ENCODE results near the gene AKNA. TPM values are rescaled to one million over a fixed set of nuclear protein-coding genes. Genes with fewer than 3 reads are reported as not detected.
A peak's percentile ranks its signal among the peaks of the same experiment; 100 is the strongest.

Gene AKNA
- total RNA-seq, 1 donor from 2014 or later = 55.0 TPM

- no peaks in the 10 kb centered on the region for H3K9me3 ChIP-seq
- no peak overlapping the region for H3K27ac ChIP-seq
- H3K27me3 ChIP-seq = no peaks in the 10 kb centered on the region
- TF ChIP-seq, protein P1, sequence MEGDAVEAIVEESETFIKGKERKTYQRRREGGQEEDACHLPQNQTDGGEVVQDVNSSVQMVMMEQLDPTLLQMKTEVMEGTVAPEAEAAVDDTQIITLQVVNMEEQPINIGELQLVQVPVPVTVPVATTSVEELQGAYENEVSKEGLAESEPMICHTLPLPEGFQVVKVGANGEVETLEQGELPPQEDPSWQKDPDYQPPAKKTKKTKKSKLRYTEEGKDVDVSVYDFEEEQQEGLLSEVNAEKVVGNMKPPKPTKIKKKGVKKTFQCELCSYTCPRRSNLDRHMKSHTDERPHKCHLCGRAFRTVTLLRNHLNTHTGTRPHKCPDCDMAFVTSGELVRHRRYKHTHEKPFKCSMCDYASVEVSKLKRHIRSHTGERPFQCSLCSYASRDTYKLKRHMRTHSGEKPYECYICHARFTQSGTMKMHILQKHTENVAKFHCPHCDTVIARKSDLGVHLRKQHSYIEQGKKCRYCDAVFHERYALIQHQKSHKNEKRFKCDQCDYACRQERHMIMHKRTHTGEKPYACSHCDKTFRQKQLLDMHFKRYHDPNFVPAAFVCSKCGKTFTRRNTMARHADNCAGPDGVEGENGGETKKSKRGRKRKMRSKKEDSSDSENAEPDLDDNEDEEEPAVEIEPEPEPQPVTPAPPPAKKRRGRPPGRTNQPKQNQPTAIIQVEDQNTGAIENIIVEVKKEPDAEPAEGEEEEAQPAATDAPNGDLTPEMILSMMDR (IDR thresholded peaks at IDR 0.05) = no peak
- no peak for TF ChIP-seq POLR2A (IDR thresholded peaks at IDR 0.05)
- TF ChIP-seq POLR2AphosphoS5 (IDR thresholded peaks at IDR 0.05; ENCODE audit: insufficient read depth in 1 of 2, low read depth in 1 of 2) = no peak
- DNase-seq (ENCODE audit: extremely low spot score in 2 of 2) = no peak
- H3K4me1 ChIP-seq = no peaks in the 10 kb centered on the region
- intact Hi-C loops (cut with DNase I) = no loop called here
- H3K36me3 ChIP-seq = no peaks in the 10 kb centered on the region
- no peak overlapping the region for H3K4me3 ChIP-seq
These were observed 69.4 kb downstream of the AKNA start for GRCh38 chr9:114318416-114318815.

GRCh38 chr9:114317665-114318357 is 70.0 kb downstream of the AKNA start:
- no peak overlapping the region for H3K4me3 ChIP-seq
- peak in 1 of 2 donors; percentile 12 for DNase-seq (ENCODE audit: extremely low spot score in 2 of 2)

DNA sequence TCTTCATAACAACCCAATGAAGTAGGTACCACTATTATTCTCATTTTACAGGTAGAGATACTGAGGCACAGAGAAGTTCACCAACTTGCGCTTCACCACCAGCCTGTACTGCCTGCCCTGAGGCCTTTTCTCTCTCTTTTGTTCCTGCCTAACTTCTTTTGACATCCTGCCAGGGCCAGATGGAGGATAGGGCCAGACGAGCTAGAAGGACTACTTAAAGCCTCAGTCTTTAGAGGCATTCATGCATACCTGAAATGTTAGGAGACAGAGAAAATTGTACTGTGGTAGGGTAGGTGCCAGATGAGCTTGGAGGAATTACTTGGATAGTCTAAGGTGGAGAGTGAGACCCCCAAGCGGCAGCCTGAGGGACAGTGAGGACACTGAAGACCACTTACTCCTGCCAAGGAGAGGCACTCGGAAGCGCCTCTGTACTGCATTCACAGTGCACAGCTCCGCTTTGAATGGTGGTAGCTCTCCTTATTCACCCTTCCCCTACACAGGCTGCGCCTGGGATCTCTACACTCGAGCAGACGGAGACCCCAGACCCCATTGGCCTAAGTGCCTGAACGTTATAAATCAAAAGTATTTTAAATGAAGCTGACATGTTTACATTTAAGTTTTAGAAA is 71.1 kb downstream of the AKNA start:
- H3K36me3 ChIP-seq = no peaks in the 10 kb centered on the region
- no peaks in the 10 kb centered on the region for H3K4me1 ChIP-seq
- no peak overlapping the region for H3K4me3 ChIP-seq
- H3K27ac ChIP-seq = no peak overlapping the region
- no peaks in the 10 kb centered on the region for H3K27me3 ChIP-seq
- DNase-seq (ENCODE audit: extremely low spot score in 2 of 2) = peak; percentile 19 to 80
- H3K9me3 ChIP-seq = no peaks in the 10 kb centered on the region
- TF ChIP-seq POLR2A (IDR thresholded peaks at IDR 0.05) = no peak
- TF ChIP-seq, protein P1 (IDR thresholded peaks at IDR 0.05) = no peak
- intact Hi-C loops (cut with DNase I) = no loop called here

More at GRCh38 chr9:114317665-114318357, 70.0 kb downstream of the AKNA start:
- Histone ChIP-seq H3K9me3 (no peaks in the 10 kb centered on the region), H3K27me3 (no peaks in the 10 kb centered on the region), H3K4me1 (no peaks in the 10 kb centered on the region), H3K36me3 (no peaks in the 10 kb centered on the region), H3K27ac (no peak overlapping the region)
- TF ChIP-seq POLR2AphosphoS5 (IDR thresholded peaks at IDR 0.05; ENCODE audit: insufficient read depth in 1 of 2, low read depth in 1 of 2) (no peak), POLR2A (IDR thresholded peaks at IDR 0.05) (no peak)
- intact Hi-C loops (cut with DNase I) = no loop called here

DNA sequence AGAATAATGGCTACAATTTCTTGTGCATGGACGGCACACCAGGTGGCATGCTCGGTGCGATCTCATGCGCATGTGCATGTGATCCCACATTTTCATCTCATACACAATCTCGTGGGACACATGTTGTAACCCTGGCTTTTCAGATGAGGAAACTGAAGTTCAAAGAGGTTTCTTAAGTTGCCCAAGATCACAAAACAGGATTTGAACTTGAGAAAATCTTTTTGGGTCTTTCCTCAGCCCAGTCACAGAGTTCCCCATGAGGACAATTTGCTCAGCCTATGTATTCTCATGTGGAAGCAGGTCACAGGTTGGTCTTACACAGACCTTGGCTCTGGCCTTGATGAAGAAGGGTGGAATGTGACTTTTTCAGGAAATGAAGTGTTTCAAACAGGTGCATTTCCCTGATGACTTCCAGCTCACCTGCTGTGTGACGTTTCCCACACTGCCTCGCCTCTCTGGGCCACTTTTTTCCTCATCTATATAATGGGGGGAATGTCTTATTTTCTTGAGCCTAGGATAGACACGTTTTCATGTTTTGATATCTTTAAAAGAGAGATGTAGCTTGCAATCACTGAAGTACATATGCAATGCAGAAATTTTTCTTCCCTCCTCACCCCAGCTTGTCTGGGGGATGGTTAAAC is 71.9 kb downstream of the AKNA start:
- TF ChIP-seq POLR2A (IDR thresholded peaks at IDR 0.05) (no peak), POLR2AphosphoS5 (IDR thresholded peaks at IDR 0.05; ENCODE audit: insufficient read depth in 1 of 2, low read depth in 1 of 2) (no peak)
- TF ChIP-seq, protein P1 (IDR thresholded peaks at IDR 0.05) = no peak
- DNase-seq (ENCODE audit: extremely low spot score in 2 of 2) = peak; percentile 16 to 42
- Histone ChIP-seq H3K4me1 (no peaks in the 10 kb centered on the region), H3K9me3 (no peaks in the 10 kb centered on the region), H3K36me3 (no peaks in the 10 kb centered on the region), H3K27ac (no peak overlapping the region), H3K27me3 (no peaks in the 10 kb centered on the region), H3K4me3 (no peak overlapping the region)
- intact Hi-C loops (cut with DNase I) = no loop called here

DNA sequence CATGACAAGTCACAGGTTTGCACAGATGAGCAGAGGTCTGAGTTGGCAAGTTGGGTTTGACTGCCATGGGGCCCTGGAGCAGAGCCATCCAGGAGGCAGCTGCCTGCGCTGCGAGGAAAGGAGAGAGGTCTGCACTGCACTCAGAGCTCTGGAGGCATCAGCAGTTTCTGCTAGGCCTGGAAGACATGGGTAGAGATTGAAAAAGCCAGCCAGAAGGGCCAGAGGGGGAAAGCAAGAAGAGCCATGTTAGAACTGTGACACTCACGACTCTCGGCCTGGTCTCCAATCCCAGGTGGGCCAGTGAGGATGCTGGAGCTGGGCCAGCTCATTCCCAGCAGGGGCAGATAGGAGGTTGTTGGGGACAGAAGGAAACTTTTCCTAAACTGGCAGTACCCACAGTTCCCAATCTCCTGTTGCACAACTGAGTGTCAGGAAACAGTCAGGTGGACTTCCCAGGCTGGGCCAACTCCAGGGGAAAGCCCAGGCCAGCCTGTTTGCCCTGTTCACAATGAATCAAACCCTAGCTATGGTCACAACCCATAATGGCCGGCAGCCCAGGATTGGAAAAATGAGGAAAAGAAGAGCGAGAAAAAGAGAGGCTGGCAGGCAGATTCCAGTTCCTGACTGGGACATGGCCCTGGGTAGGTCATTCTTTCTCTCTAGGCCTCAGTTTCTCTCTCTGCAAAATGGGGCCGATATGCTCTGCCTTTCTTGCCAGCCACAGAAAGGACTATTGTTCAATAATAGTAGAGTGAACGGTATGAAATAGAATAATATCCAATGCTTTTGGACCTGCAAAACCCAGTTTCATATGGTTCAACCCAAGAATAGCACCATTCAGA is 72.7 kb downstream of the AKNA start:
- no peak for TF ChIP-seq POLR2A (IDR thresholded peaks at IDR 0.05)
- TF ChIP-seq, protein P1 (IDR thresholded peaks at IDR 0.05) = no peak
- TF ChIP-seq POLR2AphosphoS5 (IDR thresholded peaks at IDR 0.05; ENCODE audit: insufficient read depth in 1 of 2, low read depth in 1 of 2) = no peak
- Histone ChIP-seq H3K4me3 (no peak overlapping the region), H3K27me3 (no peaks in the 10 kb centered on the region), H3K36me3 (no peaks in the 10 kb centered on the region), H3K4me1 (no peaks in the 10 kb centered on the region), H3K27ac (no peak overlapping the region), H3K9me3 (no peaks in the 10 kb centered on the region)
- intact Hi-C loops (cut with DNase I) = no loop called here
- peak; percentile 64 to 95 for DNase-seq (ENCODE audit: extremely low spot score in 2 of 2)

Data from vagina (tissue), 2 donors.